Measurements from ENCODE around the gene DLG2. TPM values are rescaled to one million over a fixed set of nuclear protein-coding genes. Genes with fewer than 3 reads are reported as not detected.

The DLG2 gene
- total and polyA plus RNA-seq, 2 of the 4 experiments (the other 2 are of a cell fraction) = 0.31 to 0.36 TPM

DNA sequence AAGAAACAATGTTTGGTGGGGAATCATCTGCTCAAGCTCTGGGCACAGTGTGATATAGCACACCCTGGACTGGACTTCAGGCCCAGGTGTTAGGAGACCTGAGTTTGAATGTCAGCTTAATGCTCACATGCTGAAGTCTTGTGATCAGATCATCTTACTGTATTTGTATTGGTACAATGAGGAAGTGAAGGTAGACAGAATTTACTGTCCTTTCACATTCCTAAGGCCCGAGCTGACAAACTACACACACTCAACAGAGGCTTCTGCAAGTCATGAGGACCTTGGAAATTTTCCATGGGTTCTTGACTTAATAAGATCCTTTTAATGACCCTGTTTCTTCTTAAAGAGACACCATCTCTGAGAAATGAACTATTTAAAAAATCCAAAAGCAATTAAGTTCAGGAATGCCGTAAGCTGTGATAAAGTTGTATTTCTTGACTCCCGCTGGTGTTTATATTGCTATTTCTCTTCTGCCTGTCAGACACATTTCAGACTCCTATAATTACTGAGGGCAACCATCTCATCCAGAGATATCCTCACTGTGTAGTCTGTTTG is 802.0 kb downstream of the DLG2 start:
- DNase-seq (no peak), ATAC-seq (ENCODE audit: low read depth) (no peak)
- BruUV-seq (replicated peaks) = no TSS peak
- in situ Hi-C loops (cut with MboI; ENCODE audit: low sequenced_read_pairs) (no loop called here), dilution Hi-C loops (cut with HindIII; ENCODE audit: low sequenced_read_pairs, unreplicated experiment) (no loop called here), intact Hi-C loops (cut with micrococcal nuclease) (no loop called here)
- POLR2A ChIA-PET (ENCODE audit: unreplicated experiment) = no interaction called here
- H3K23ac ChIP-seq (ENCODE audit: low read depth, low read length) = no peak overlapping the region
- no peaks in the 10 kb centered on the region for H3K27me3 ChIP-seq (ENCODE audit: control insufficient read depth, insufficient read depth, low read length)
- H3K18ac ChIP-seq (ENCODE audit: low read depth, low read length) = no peak overlapping the region
- no peak overlapping the region for H2BK120ac ChIP-seq (ENCODE audit: low read depth, low read length)
- H3K4me3 ChIP-seq (ENCODE audit: insufficient read depth, low read depth, low read length) = no peak overlapping the region
- H3K79me1 ChIP-seq (ENCODE audit: low read depth in 1 of 2, low read length in 2 of 2) = no peaks in the 10 kb centered on the region
- H3K9me1 ChIP-seq (ENCODE audit: insufficient read depth, low read length) = no peaks in the 10 kb centered on the region
- no peak overlapping the region for H2AK5ac ChIP-seq (ENCODE audit: low read depth, low read length)
- no peak overlapping the region for H2AK9ac ChIP-seq (replicated peaks; ENCODE audit: low read depth, low read length, poor library complexity)
- no peak overlapping the region for H3K9ac ChIP-seq (ENCODE audit: low read depth, low read length)
- no peak overlapping the region for H4K5ac ChIP-seq (ENCODE audit: low read depth, low read length)
- H3K14ac ChIP-seq (replicated peaks; ENCODE audit: low read depth, low read length) = no peak overlapping the region
- H2BK15ac ChIP-seq (ENCODE audit: low read depth, low read length) = no peak overlapping the region
- H3K27ac ChIP-seq (ENCODE audit: insufficient read depth, low read length) = no peak overlapping the region
- TF ChIP-seq RAD21 (IDR thresholded peaks at IDR 0.05; ENCODE audit: low read length) (no peak), NFE2L2 (IDR thresholded peaks at IDR 0.05; ENCODE audit: low read depth, low read length) (no peak), MXI1 (IDR thresholded peaks at IDR 0.05; ENCODE audit: borderline replicate concordance, low read depth, low read length) (no peak), USF2 (IDR thresholded peaks at IDR 0.05; ENCODE audit: low read depth, low read length) (no peak), BHLHE40 (IDR thresholded peaks at IDR 0.05; ENCODE audit: low read depth, low read length) (no peak), RCOR1 (IDR thresholded peaks at IDR 0.05; ENCODE audit: insufficient replicate concordance, low read length) (no peak), CHD1 (IDR thresholded peaks at IDR 0.05; ENCODE audit: low read depth, low read length) (no peak), SMC3 (IDR thresholded peaks at IDR 0.05; ENCODE audit: low read depth, low read length) (no peak)
- no peak overlapping the region for H4K91ac ChIP-seq (ENCODE audit: insufficient read depth, low read depth, low read length)
- no peak overlapping the region for H3K56ac ChIP-seq (ENCODE audit: extremely low read depth, insufficient read depth, low read length)
- H2AFZ ChIP-seq (replicated peaks; ENCODE audit: low read length, poor library complexity) = no peak overlapping the region
- no peaks in the 10 kb centered on the region for H4K20me1 ChIP-seq (ENCODE audit: insufficient read depth, low read length)
- no CpG with 5 or more reads among the region's 3 CpGs for WGBS, 2 experiments (ENCODE audit: extremely low coverage in 2 of 2, insufficient read length in 1 of 2)
- no peak overlapping the region for H3K4me2 ChIP-seq (ENCODE audit: low read depth, low read length)
- CTCF ChIA-PET = no interaction called here
- no peaks in the 10 kb centered on the region for H3K9me3 ChIP-seq (ENCODE audit: control insufficient read depth, insufficient read depth, low read length)
- H3K36me3 ChIP-seq (ENCODE audit: control insufficient read depth, insufficient read depth, low read length) = no peaks in the 10 kb centered on the region
- H4K8ac ChIP-seq (ENCODE audit: low read depth in 2 of 2, low read length in 2 of 2) = no peak overlapping the region
- H3K4me1 ChIP-seq (ENCODE audit: control insufficient read depth, insufficient read depth, low read length) = no peaks in the 10 kb centered on the region
- H2BK5ac ChIP-seq (ENCODE audit: low read depth, low read length, poor library complexity, severe bottlenecking) = no peak overlapping the region
- no peak overlapping the region for H2BK20ac ChIP-seq (ENCODE audit: low read depth, low read length)
- no peak overlapping the region for H3K4ac ChIP-seq (ENCODE audit: low read depth, low read length)

Measured in IMR-90 (cell line).